ENCODE measurements around the gene EEFSEC.
"Not testable (repeated sequence)": the region's sequence is repeated elsewhere in the genome, so short reads cannot be mapped to it uniquely, and the experiment has no call there.

The EEFSEC gene

GRCh38 chr3:128152419-128153155 is 694 bp upstream of the EEFSEC start:
- no peak for DNase-seq

GRCh38 chr3:128154354-128154753 is 1.1 kb downstream of the EEFSEC start:
- DNase-seq, result not testable (repeated sequence)

GRCh38 chr3:128155616-128156360 is 2.5 kb downstream of the EEFSEC start:
- DNase-seq, result peak in 2 of 3 donors; percentile 60 to 61

- DNase-seq, result no peak
Measured at GRCh38 chr3:128160661-128161060, 7.4 kb downstream of the EEFSEC start.

GRCh38 chr3:128163432-128163831 is 10.2 kb downstream of the EEFSEC start:
- no peak for DNase-seq

GRCh38 chr3:128166971-128167453 is 13.7 kb downstream of the EEFSEC start:
- DNase-seq, result no peak

GRCh38 chr3:128167646-128167972 is 14.3 kb downstream of the EEFSEC start:
- no peak for DNase-seq

GRCh38 chr3:128167973-128168674 is 14.8 kb downstream of the EEFSEC start:
- DNase-seq, result peak in 1 of 3 donors; percentile 4

- peak in 2 of 3 donors; percentile 25 to 28 for DNase-seq
Measured at GRCh38 chr3:128168836-128169235, 15.6 kb downstream of the EEFSEC start.

GRCh38 chr3:128170866-128171516 is 17.7 kb downstream of the EEFSEC start:
- peak; percentile 78 to 83 (median 78) for DNase-seq

GRCh38 chr3:128173200-128173599 is 19.9 kb downstream of the EEFSEC start:
- no peak for DNase-seq

GRCh38 chr3:128173849-128174248 is 20.6 kb downstream of the EEFSEC start:
- no peak for DNase-seq

- DNase-seq, result peak; percentile 11 to 40 (median 22)
Measured at GRCh38 chr3:128174675-128175590, 21.7 kb downstream of the EEFSEC start.

- no peak for DNase-seq
Measured at GRCh38 chr3:128175768-128176167, 22.5 kb downstream of the EEFSEC start.

- no peak for DNase-seq
Measured at GRCh38 chr3:128176276-128176833, 23.1 kb downstream of the EEFSEC start.

- DNase-seq, result no peak
Measured at GRCh38 chr3:128177865-128178264, 24.6 kb downstream of the EEFSEC start.

- peak in 1 of 3 donors; percentile 21 for DNase-seq
Measured at GRCh38 chr3:128178782-128179483, 25.7 kb downstream of the EEFSEC start.

GRCh38 chr3:128179484-128179819 is 26.2 kb downstream of the EEFSEC start:
- DNase-seq, result no peak

- DNase-seq, result no peak
Measured at GRCh38 chr3:128180436-128180835, 27.2 kb downstream of the EEFSEC start.

GRCh38 chr3:128180913-128181312 is 27.6 kb downstream of the EEFSEC start:
- DNase-seq, result no peak

GRCh38 chr3:128182656-128183055 is 29.4 kb downstream of the EEFSEC start:
- DNase-seq, result no peak
